Thyroid gland (tissue), 4 donors: ENCODE data around the gene PLEKHJ1.

Experiments
- CTCF ChIP-seq, 6 experiments: fragments of 200-600 bp in 3 of 6; fragments of 450-650 bp in 3 of 6; sonication (generic) in 3 of 6; IDR thresholded peaks; one replicate each; pipeline ENCODE4 v1.5.1; 2016 to 2019; ENCODE audit warnings: antibody characterized with exemption in 6 of 6, mild to moderate bottlenecking in 2 of 6, inconsistent platforms in 1 of 6, moderate library complexity in 1 of 6
- POLR2A ChIP-seq, 2 donors: fragments of 450-650 bp; IDR thresholded peaks; one replicate each; pipeline ENCODE4 v1.6.1; 2017; ENCODE audit warnings: antibody characterized with exemption in 2 of 2, mild to moderate bottlenecking in 2 of 2, moderate library complexity in 1 of 2

- TF ChIP-seq POLR2A (IDR thresholded peaks at IDR 0.05) (no peak), CTCF (IDR thresholded peaks at IDR 0.05) (no peak)
These were observed 38.9 kb downstream of the PLEKHJ1 start for GRCh38 chr19:2197270-2197669.
